GM12801 (cell line): ENCODE data around the gene NGB.

Experiments
- CTCF ChIP-seq: IDR thresholded peaks from one replicate; pipeline ENCODE4 v1.5.1; 2011; ENCODE audit warnings: control low read depth; ENCODE audit not compliant: insufficient read length; ENCODE audit errors: extremely low read depth

Gene NGB

GRCh38 chr14:77219591-77219990 lies 51.4 kb downstream of the NGB start:
- no peak for TF ChIP-seq CTCF

- TF ChIP-seq CTCF: no peak
These were observed 53.5 kb downstream of the NGB start for GRCh38 chr14:77217551-77217950.
